HG02852 (cell line): ENCODE results near the gene CACTIN.

Experiments used
- ATAC-seq: cut with Tn5 transposase; IDR thresholded peaks from one replicate; pipeline ENCODE4 v1.9.1; 2021; ENCODE audit warnings: mild to moderate bottlenecking, moderate library complexity; ENCODE audit not compliant: unreplicated experiment

The CACTIN gene

DNA sequence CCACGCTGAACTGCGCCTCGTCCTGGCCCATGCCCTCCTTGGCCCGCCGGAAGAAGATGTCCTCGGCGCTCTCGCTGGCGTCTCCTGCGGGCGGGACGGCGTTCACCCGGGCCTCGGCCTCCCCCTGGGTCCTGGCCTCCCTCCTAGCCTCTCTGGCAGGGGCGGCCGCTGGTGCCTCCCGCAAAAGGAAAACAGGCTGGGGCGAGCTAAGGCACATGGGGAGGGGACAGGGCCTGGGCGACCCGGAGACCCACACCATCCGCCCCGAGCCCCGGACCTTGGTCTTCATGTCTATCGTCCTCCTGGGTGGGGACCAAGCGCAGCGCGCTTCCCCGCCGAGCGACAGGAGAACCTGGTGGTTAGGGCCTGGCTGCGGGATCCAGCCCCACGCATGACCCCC, 14.3 kb downstream of the CACTIN start:
- ATAC-seq: no peak

DNA sequence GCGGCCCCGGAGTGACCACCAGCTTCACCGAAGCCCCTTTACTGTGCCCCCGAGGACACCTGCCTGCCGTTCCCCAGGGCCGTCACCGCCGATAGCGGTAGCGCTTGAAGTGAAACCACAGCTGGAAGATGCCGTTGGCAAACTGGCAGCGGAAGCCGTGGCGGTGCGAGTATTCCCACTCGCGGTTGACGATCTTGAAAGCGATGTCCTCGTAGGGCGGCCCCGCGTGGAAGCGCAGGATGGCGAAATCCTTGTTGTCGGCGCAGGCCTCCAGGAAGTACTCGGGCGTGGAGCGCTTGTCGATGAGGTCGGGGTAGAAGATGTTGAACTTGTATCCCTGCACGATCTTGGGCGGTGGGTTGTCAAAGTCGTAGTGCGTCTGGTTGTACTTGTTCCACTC, 14.7 kb downstream of the CACTIN start:
- ATAC-seq: no peak

DNA sequence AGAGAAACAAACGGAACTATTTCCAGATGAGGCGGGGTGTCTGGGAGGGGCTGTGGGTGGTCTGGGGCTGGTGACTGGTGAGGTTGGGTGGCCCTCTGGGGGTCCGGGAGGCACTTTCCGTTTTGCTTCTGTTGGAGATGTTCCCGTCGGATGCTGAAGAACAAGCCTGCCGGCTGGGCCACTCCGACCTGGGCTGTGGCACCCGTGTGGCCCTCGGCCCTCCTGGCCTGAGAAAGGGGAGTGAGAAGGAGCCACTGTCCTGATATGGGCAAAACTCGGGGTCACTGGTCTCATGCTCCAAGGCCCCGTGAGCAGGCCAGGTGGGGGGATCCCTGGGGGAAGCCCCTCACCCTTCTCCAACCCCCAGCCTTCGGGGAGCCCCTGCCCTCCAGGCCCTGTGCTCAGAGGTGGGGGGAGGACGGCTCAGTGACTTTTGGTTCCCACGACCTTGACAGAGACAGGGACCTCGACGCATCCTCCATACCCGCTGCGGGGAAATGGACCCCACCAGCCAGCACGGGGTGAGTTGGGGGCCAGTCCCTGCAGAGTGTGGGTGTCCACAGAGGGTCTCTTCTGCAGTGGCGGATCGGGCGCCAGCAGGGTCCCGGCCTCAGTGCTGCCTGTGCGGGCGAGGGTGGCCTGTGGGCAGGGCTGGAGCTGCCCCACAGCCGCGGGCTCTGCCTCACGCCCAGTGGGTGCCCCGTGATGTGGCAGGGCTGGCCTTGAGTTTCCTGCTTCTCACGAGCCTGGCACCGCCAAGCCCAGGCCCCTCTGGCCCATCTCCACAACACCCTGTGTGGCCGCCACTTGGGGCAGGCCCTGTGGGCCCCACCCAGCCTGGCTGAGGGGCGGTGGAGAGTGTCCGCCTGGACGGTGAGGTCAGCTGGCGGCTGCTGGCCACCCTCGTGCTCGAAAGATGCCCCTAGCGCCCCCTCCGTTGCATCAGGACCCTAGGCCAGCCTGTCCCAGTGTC, 15.6 kb downstream of the CACTIN start:
- no peak for ATAC-seq

DNA sequence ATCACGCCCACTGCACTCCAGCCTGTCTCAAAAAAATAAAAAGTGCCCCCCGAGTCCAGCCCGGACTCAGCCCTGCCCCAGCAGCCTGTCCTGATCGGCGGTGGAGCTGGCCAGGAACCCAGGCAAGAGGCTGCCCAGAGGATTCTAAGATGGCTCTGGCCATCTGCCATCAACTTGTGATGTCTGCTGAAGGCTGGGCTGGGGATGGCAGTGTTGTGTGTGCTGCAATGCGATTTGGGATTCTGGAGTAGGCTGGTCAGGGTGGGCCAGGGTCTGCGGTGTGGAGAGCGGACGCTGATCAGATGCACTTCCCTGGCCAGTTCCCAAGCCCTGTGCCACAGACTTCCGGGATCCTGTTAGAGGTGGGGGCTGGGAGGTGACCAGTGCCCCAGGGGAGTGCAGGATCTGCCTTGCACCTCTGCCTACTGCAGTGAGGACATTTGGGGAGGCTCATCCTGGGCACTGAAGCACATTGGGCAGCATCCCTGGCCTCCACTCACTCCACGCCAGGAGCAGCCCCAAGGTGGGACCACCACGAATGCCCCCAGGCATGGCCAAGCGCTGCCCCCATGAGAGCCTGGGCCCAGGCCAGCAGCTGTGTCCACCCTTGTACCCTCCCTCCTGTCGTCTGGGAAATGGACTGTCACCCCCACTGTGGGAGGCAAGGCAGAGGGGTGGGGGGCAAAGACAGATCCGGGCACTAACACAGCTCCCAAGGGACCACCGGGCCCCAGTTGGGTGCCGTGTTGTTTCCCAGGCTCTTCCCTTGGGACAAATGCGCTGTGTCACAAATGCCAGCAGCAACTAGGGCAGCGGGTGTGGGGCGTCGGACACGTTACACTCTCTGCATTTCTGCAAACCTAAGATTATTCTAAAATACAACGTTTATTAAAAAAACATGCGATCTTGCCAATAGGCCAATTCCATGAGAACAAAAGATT, 16.5 kb downstream of the CACTIN start:
- ATAC-seq: no peak

DNA sequence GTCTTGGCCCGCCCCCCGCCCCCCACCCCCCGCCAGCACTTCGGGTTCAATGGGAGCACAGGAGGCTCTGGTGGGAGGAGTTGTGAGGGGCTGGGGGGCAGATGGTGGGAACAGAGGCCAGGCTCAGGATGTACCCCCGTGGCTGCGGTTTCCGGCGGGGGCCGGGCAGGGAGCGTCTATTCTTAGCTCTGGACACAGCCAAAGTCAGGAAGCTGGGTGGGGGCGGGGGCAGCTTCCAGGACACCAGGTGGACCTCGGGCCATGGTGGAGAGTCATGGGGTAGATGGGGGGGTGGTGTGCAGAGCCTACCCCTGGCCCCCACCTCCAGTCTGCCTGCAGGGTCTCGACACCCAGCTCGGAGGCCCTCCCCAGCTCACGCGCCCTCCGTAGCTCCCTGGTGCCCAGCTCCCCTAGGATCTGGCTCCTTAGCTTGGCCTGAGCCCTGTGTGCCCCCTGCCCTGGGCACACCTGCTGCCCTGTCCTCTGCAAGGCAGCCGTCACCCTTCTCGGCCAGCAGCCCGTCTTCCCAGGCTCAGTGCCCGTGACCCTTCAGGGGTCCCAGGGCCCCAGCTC, 17.8 kb downstream of the CACTIN start:
- ATAC-seq: no peak

DNA sequence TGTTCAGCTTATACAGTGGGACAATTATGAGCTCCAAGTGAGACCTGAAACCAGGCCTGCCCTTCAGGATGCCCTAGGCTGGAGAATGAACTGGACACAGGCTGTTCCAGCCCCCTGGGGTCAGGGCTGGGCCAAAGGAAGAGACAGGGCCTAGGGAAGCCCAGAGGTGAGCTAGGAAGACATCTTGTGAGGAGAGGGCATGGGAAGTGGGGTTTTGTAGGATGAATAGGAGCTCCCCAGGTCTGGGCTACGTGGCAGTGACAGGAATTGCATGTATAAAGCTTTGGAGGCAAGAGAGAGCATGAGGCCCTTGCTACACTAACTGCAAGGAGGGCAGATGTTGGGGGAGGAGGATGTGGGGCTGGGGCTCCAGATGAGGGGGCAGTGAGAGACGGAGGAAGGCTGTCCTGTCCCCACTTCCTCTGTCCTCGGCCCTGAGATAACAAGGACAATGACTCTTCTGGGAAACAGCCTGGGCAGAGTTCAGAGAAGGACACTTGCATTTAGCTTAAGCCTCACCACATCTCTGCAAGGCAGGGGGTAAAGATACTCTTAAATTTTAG, 18.4 kb downstream of the CACTIN start:
- ATAC-seq: no peak

DNA sequence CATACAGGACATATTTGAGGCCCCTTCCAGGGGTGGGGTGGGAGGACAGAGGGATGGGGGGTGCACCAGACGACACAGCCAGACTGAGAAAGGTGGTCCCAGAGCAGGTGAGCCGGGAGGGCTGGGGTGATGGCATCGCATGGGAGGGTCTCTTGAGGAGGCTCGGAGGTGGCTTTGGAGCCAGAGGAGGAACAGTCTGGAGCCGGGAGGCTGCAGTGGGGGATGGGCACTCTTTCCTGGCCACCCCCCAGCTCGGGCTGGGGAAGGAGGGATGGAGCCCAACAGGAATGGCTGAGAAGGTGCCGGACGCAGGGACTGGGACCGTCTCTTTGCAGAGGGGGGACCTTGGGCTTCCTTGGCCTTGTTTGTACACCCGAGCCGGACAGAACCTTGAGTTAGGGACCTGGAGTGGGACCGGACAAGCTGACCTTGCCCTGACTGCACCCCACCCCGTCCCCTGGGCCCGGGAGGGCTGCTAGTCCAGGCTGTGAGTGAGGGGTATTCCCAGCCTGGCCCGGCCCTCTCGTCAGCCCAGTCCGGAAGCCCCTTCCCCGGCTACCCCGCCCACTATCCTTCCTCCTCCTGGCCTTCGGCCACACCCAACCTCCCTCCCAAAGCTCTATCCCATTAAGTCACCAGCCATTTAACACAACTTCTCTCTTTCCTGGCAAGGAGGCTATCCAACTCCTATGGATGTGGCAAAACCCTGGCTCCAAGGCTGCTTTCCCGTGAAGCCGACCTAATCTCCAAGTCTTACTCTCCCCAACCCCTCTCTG, 19.1 kb downstream of the CACTIN start:
- ATAC-seq: no peak

DNA sequence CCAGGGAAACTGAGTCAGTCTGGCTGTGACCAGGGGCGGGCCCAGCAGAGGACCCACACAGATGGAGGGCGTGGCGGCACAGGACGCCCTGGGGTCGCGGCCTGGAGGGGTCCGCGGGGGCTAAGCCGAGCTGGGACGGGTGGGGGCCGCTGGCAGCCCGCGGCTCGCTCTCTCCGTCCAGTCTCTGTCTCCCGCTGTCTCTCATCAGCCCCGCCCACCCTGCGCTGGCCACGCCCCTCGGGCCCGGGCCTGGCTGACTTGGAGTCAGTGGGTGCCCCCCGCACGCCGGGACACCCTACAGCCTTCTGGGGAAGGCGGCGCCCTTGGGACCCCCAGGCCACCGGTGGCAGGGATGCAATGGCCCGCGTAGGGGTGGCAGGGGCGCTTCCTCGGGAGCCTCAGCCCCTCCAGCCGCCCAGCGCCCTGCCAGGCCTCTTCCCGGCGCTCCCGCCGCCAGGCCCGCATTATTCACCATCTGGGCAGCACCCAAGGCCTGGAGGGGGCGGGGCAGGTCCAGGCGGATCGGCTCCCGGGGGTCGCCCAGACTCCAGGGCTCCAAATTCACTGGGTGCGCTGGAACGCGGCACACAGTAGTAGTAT, 19.8 kb downstream of the CACTIN start, which contains the start of gene TBXA2R:
Gene TBXA2R (minus strand): TSS at position 186 of the 600 bp plus-strand sequence. CDS start 6,241 bp downstream, outside the sequence.
- ATAC-seq: no peak

DNA sequence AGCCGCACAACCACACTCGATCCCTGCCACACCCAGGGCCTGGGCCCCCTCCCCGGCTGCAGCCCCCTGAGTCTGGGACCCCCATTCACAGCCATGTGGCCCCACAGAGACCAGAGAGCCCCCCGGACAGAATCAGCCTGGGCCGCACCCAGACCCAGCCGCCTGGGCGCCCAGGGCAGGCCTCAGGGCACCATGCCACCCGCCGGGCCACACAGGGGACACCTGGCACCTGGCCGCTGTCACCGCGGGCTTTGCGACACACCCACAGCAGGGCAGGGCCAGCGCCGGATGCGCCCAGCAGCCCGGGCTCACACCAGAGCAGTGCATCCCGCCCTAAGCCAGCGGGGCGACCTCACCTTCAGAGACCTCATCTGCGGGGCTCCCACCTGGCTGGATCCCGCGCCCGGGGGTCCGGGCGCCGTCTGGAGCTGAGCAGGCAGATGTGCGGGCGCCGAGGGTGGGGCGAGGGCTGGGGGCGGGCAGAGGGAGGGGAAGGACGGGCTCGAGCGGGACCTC, 20.4 kb downstream of the CACTIN start:
- ATAC-seq: no peak

DNA sequence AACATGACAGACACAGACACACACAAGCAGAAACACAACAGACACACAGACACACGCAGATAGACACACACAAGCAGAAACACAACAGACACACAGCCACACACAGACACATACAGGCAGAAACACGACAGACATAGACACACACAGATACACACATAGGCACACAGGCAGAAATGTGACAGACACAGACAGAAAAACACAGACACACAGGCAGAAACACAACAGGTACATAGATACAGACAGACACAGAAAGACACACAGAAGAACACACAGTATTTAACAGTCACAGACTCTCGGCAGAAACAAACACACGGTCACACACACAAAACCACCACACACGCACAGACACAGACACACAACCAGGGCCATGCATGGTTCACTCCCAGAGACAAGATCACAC, 20.8 kb downstream of the CACTIN start:
- no peak for ATAC-seq

DNA sequence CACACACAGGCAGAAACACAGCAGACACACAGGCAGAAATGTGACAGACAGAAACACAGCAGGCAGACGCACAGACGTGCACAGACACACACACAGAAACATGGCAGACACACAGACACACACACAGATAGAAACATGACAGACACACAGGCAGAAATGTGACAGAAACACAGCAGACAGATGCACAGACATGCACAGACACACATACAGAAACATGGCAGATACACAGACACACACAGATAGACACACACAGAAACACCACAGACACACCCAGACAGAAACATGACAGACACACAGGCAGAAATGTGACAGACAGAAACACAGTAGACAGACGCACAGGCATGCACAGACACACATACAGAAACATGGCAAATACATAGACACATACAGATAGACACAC, 21.2 kb downstream of the CACTIN start:
- no peak for ATAC-seq

DNA sequence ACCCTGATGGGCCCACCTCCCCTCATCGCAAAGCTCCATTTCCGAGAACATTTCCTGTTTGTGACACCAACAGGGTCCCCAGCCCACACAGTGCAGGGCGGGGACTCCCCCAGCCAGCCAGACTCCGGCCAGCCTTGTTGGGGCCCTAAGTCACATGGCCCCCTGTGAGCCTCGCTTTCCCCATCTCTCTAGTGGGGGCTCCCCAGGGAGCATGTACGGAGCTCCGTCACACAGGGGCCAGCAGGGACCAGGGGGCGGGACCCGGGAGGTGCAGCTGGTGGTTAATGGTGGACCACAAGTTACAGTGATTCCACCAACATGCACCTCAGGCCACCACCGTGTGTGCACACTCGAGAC, 21.6 kb downstream of the CACTIN start:
- no peak for ATAC-seq

DNA sequence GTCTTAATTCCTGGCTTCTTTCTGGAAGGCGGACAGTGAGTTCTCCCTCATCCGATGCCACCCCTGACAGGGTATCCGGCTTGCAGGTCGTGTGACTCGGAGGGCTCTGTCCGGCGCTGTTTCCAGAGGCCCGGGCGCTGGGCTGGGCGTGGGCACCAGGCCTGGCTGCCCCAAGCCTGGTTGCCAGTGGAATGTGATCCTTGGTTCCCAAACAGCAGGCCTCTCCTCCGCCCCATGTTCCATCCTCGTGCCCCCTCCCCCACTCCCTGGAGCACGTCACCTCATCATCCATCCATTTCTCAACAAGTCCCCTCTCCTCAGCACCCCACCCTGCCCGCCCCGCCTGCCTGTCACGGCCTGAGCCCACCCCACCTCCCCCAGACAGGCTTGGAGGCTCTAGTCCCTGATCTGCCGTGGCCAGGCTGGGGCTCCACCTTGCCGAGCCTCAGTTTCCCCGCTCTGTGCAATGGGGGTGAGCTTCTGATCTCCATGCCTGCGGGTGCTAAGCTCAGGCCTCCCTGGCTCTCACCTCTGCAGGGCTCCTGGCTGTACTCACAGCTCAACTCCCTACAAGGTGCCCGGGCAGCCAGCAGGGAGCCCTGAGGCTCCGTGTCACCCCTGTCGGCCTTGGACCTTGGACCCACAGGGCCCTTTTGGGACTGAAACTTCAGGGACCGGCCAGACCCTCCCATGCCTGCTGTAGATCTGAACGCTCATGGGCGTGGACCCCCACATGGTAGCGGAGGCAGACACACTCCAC, 22.2 kb downstream of the CACTIN start:
- ATAC-seq: no peak

DNA sequence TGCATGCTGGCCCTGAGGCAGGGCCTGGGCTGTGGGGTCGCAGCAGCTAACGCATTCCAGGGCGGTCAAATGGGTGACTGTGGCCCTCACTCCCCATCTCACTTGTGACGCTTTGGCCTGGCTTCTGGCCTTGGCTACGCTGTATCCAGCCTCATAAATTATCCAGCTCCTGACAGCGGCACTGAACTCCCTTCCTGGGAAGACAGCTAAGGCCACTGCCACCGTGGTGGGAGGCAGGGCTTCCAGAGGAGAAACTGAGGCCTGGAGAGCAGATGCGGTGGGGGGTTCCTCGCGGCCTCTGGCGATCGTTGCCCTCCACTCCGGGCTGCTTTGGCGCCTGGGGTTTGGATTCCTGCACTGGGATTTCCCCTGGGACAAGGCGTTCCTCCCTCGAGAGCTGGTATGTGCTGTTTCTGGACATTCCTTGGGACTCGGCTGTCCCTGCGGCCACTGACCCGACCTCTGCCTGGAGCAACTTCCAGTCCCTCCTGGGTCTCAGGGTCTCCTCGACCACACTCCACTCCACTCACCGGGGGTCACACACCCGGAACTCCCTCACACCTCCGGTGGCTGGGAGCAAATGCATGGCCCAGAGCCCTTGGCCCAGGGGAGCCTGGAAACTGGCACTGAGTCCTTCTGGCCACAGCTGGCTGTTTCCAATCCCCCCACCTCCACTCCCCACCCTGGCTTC, 23.3 kb downstream of the CACTIN start:
- ATAC-seq: no peak

DNA sequence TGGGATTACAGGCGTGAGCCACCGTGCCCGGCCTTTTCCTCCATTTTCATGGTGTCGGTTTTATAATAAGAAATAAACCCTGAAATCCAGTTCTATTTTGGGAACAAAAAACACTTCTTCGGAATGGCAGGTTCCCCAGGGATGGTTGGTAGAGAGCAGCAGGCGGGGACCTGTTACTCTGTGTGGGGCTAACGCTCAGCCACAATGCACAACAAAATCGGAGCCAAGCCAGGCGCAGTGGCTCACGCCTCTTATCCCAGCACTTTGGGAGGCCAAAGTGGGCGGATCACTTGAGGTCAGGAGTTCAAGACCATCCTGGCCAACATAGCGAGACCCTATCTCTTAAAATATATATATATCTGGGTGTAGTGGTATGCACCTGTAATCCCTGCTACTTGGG, 25.6 kb downstream of the CACTIN start:
- ATAC-seq: no peak

DNA sequence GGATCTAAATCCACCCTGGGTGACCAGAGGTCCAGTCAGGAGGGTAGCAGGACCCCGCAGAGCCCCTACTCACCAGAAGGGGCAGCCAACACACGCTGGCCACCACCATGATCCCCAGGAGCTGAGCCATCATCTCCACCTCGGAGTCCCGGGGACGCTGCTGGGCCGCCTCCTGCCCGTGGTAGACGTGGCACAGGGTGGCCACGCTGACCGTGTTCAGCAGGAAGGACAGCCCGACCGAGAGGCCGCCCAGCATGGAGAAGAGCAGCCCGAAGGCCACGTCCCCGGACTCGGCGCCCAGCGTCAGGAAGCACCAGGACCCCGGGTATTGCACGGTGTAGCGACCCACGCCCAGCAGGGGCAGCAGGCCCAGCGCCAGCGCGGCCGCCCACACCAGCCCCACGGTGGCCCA, 26.8 kb downstream of the CACTIN start:
- no peak for ATAC-seq

DNA sequence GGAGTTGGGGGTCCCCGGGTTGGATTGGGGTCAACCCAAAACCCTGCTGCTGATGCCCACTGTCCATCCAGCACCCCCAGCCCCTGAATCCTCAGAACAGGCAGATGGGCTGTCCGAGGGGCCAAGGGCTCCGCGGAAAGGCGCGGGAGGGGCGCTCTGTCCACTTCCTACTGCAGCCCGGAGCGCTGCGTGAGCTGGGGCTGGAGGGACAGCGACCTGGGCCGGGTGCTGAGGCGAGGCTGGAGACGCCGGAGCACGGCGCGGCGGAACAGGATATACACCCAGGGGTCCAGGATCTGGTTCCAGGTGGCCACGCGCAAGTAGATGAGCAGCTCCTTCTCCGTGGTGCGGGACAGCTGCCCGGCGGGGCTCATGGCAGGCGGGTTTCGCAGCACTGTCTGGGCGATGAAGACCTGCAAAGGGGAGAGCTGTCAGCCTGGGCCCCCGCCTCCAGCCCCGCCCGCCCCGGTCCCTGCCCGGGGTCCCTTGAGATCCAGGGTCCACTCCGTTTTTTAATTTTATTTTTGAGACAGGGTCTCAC, 31.0 kb downstream of the CACTIN start:
- ATAC-seq: no peak

DNA sequence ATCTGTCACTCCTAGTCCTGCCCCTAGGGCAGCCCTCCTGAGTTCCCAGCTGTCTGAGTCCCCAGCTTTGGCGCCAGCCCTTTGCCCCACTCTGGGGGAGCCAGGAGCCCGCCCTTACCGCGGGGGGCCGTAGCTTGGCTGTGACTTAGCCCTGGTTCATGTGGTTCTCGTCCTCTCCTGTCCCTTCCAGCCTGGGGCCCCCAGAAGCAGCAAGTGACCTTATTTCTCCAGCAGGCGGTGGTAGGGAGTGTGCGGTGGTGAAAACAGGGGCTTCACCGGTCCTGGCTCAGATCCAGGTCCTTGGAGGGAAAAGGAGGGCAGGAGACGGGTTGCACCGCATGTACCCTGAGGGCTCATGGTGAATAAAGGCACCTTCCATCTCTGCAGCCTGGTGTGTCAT, 33.4 kb downstream of the CACTIN start:
- ATAC-seq: no peak
